Fibroblast of upper back skin (primary cell): ENCODE data around the gene EDN2.

Source experiments
- DNase-seq: peaks from one replicate; pipeline ENCODE4 v3.0.0-alpha.2; 2013

EDN2 gene

GRCh38 chr1:41484402-41485241 lies at the start of gene EDN2:
EDN2 (minus strand) TSS chr1:41484683; CDS start chr1:41484601, 82 bp downstream.
- DNase-seq, result no peak

GRCh38 chr1:41533731-41534080 lies 49.2 kb upstream of the EDN2 start:
- no peak for DNase-seq

GRCh38 chr1:41533016-41533730 lies 48.7 kb upstream of the EDN2 start:
- no peak for DNase-seq

- DNase-seq, result no peak
These were observed 47.9 kb upstream of the EDN2 start for GRCh38 chr1:41532206-41532975.

GRCh38 chr1:41530411-41530810 lies 45.9 kb upstream of the EDN2 start:
- DNase-seq, result no peak

GRCh38 chr1:41529621-41530395 lies 45.3 kb upstream of the EDN2 start:
- DNase-seq, result no peak

GRCh38 chr1:41528726-41529605 lies 44.5 kb upstream of the EDN2 start:
- DNase-seq, result no peak

GRCh38 chr1:41528106-41528505 lies 43.6 kb upstream of the EDN2 start:
- DNase-seq, result no peak

- no peak for DNase-seq
These were observed 42.6 kb upstream of the EDN2 start for GRCh38 chr1:41526956-41527561.

- no peak for DNase-seq
These were observed 41.6 kb upstream of the EDN2 start for GRCh38 chr1:41525891-41526587.

GRCh38 chr1:41524676-41525675 lies 40.5 kb upstream of the EDN2 start:
- DNase-seq, result no peak

GRCh38 chr1:41523949-41524675 lies 39.6 kb upstream of the EDN2 start:
- no peak for DNase-seq

GRCh38 chr1:41523071-41523470 lies 38.6 kb upstream of the EDN2 start:
- DNase-seq, result no peak

GRCh38 chr1:41521766-41522165 lies 37.3 kb upstream of the EDN2 start:
- peak; percentile 31 for DNase-seq

- DNase-seq, result no peak
These were observed 36.7 kb upstream of the EDN2 start for GRCh38 chr1:41520951-41521752.

GRCh38 chr1:41519667-41520066 lies 35.2 kb upstream of the EDN2 start:
- DNase-seq, result no peak

- no peak for DNase-seq
These were observed 34.0 kb upstream of the EDN2 start for GRCh38 chr1:41518471-41518870.

GRCh38 chr1:41517062-41517438 lies 32.6 kb upstream of the EDN2 start:
- DNase-seq, result no peak
